Psoas muscle (tissue), 8 donors: ENCODE results near the gene MTG1. TPM values are rescaled to one million over a fixed set of nuclear protein-coding genes. Genes with fewer than 3 reads are reported as not detected.

Source experiments
- ATAC-seq, 4 donors: fragments of 200-7000 bp; cut with Tn5 transposase; one replicate each; pipeline ENCODE4 v1.9.1; 2020; ENCODE audit warnings: moderate library complexity in 3 of 4, mild to moderate bottlenecking in 2 of 4
- DNase-seq, 2 donors: peaks; one replicate each; pipeline ENCODE4 v3.0.0-alpha.2; 2020
- H3K27ac ChIP-seq: fragments of 200-600 bp; one replicate; pipeline ENCODE4 v1.8.0; 2022
- H3K27me3 ChIP-seq, 3 donors: fragments of 200-600 bp in 1 of 3; one replicate each; pipeline versions ENCODE4 v1.6.1 to v1.8.0; 2013 to 2022; ENCODE audit warnings: low read length in 2 of 3, mild to moderate bottlenecking in 2 of 3, moderate library complexity in 1 of 3; ENCODE audit not compliant: insufficient read depth in 3 of 3
- H3K36me3 ChIP-seq, 2 donors: fragments of 200-600 bp in 1 of 2; one replicate each; pipeline versions ENCODE4 v1.6.1 to v1.8.0; 2013 to 2022; ENCODE audit warnings: low read depth in 1 of 2, mild to moderate bottlenecking in 1 of 2, moderate library complexity in 1 of 2; ENCODE audit not compliant: insufficient read depth in 1 of 2
- H3K4me1 ChIP-seq: fragments of 200-600 bp; one replicate; pipeline ENCODE4 v1.8.0; 2022
- H3K4me3 ChIP-seq: fragments of 200-600 bp; one replicate; pipeline ENCODE4 v1.8.0; 2022; ENCODE audit warnings: mild to moderate bottlenecking
- H3K9me3 ChIP-seq: fragments of 200-600 bp; one replicate; pipeline ENCODE4 v1.8.0; 2022
- WGBS, 3 donors: extraction: QIAGEN DNeasy Blood & Tissue Kit; methylation state at CpG; one replicate each; pipeline versions ENCODE4 v1.1.6 to v1.1.7; 2013; 5-methylcytosine and 5-hydroxymethylcytosine counted together
- intact Hi-C, 2 donors: fragments of 100-400 bp; cut with DNase I; formaldehyde crosslinking; loops; one replicate each; pipeline versions ENCODE4 v1.11.0 to v1.14.2; 2022
- polyA plus RNA-seq, 3 donors: library from polyadenylated mRNA; stranded (reverse); fragments of 200-250 nt; gene quantifications; one replicate each; pipeline ENCODE4 v1.2.3, GENCODE V29; 2013
- total RNA-seq, 4 donors: library from RNA; stranded (reverse); fragmentation: NEBNext Ultra II Directional in 2 of 4; extraction: Animal tissue kit (Norgen Biotek cat#: 25700) in 2 of 4; gene quantifications; one replicate each; pipeline versions ENCODE4 v1.2.1 to v1.2.4, GENCODE V29; 2021 to 2023
- TF ChIP-seq, protein P1 (sequence below): fragments of 200-600 bp; IDR thresholded peaks from one replicate; pipeline ENCODE4 v1.8.0; 2022; ENCODE audit warnings: antibody characterized with exemption
- donor health status: healthy with polysubstance abuse.
- donor health status: DM: no; HTN: no; CAD: no; lungs with moderate emphysema.
- donor health status: Bipolar disorder and iron deficiency.
- donor health status: healthy.
- donor health status: DM: yes; HTN: yes; CAD: no.
- donor health status: DM: no; HTN: no; CAD: no.
- donor health status: DM: no; HTN: no; CAD: no.
- donor health status: DM: yes; HTN: yes; CAD: no.

MTG1 gene
- total and polyA plus RNA-seq, 7 donors: 22.7 to 67.1 (median 31.5) TPM

DNA sequence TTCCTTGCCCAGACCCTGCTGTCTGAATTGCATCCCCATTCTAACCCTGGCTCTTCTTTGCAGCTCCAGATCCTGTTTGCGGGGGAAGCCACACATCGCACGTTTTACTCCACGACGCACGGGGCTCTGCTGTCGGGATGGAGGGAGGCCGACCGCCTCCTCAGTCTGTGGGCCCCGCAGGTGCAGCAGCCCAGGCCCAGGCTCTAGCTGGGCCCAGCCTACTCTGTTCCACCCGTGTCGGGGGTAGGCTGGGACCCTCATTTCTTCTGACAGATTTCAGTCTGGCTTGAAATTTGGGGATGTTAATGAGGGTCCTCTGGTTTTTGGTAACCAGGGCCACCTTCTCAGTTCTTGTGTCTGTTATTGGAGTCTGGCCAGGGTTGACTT, 2.7 kb upstream of the MTG1 start:
- Histone ChIP-seq H3K36me3 (peaks cover 0 to 12% of the 10 kb centered on the region in 2 donors), H3K9me3 (no peaks in the 10 kb centered on the region), H3K27me3 (no peaks in the 10 kb centered on the region), H3K4me1 (peaks cover 8% of the 10 kb centered on the region), H3K4me3 (no peak overlapping the region), H3K27ac (no peak overlapping the region)
- intact Hi-C loops: loop anchor here in 1 of 2 donors (10.0 kb wide), 1 partner anchor 66 kb away; no protein-coding TSS in a partner anchor
- TF ChIP-seq, protein P1, sequence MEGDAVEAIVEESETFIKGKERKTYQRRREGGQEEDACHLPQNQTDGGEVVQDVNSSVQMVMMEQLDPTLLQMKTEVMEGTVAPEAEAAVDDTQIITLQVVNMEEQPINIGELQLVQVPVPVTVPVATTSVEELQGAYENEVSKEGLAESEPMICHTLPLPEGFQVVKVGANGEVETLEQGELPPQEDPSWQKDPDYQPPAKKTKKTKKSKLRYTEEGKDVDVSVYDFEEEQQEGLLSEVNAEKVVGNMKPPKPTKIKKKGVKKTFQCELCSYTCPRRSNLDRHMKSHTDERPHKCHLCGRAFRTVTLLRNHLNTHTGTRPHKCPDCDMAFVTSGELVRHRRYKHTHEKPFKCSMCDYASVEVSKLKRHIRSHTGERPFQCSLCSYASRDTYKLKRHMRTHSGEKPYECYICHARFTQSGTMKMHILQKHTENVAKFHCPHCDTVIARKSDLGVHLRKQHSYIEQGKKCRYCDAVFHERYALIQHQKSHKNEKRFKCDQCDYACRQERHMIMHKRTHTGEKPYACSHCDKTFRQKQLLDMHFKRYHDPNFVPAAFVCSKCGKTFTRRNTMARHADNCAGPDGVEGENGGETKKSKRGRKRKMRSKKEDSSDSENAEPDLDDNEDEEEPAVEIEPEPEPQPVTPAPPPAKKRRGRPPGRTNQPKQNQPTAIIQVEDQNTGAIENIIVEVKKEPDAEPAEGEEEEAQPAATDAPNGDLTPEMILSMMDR: no peak
- DNase-seq (no peak), ATAC-seq (no peak)
- WGBS, 3 donors: 92 to 93% (median 92%) methylated on average over 12 of the region's 12 CpGs

DNA sequence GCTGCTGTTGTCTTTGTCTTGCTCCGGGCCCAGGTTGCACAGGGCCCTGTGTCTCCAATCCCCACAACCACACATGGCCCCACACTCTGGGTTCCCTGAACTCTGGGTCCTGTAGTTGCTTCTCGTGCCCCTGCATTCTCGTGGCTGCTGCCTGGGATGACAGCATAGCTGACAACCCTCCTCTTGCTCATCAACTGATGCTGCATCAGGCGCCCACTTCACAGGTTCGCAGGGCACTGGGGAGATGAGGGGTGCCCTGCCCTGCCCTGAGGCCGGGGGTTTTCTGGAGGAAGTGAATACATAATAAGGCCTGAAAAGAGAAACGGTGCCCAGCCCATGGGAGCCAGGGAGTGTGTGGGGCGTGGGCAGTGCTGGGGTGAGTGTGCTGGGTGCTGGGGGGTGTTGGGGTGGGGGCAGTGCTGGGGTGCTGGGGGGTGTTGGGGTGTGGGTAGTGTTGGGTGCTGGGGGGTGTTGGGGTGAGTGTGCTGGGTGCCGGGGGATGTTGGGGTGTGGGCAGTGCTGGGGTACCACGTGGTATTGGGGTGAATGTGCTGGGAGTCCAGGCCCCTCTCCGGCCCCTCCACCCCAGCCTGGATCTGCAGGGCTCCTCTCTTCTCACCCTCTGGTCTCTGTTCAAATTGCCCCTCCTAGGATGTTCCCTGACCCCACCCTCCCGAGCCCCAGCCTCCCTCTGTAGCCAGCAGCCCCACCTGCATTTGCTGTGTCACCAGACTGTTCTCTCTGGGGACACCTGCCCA, 2.0 kb upstream of the MTG1 start:
- ATAC-seq (no peak), DNase-seq (no peak)
- peaks cover 0 to 19% of the 10 kb centered on the region in 2 donors for H3K36me3 ChIP-seq
- intact Hi-C loops: loop anchor here in 1 of 2 donors (10.0 kb wide), 1 partner anchor 67 kb away; no protein-coding TSS in a partner anchor
- H3K27ac ChIP-seq: no peak overlapping the region
- no peak overlapping the region for H3K4me3 ChIP-seq
- WGBS, 3 donors: 86 to 89% (median 88%) methylated on average over 9 to 12 of the region's 12 CpGs
- H3K4me1 ChIP-seq: peaks cover 8% of the 10 kb centered on the region
- H3K9me3 ChIP-seq: no peaks in the 10 kb centered on the region
- TF ChIP-seq, protein P1: no peak
- H3K27me3 ChIP-seq: no peaks in the 10 kb centered on the region

DNA sequence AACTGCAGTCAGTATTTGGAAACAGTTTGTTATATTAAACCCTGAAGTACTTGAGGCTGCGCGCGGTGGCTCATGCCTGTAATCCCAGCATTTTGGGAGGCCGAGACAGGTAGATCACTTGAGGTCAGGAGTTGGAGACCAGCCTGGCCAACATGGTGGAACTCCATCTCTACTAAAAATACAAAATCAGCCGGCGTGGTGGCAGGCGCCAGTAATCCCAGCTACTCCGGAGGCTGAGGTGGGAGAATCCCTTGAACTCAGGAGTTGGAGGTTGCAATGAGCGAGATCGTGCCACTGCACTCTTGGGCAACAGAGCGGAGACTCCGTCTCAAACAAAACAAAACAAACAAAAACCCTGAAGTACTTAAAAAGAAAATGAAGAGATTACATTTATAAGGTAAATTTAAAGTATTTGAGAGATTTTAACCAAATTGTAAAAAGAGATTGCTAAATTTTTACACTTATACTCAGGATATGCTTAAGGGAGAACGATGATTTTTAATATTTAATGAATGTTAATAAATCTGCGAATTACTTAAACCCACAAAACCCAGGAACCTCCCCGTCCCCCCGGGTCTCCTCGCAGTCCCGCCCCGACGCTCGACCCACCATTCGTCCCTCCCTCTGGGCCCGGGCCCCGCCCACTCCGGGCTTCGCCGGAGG, 425 bp upstream of the MTG1 start:
- Histone ChIP-seq H3K27me3 (no peaks in the 10 kb centered on the region), H3K27ac (peak overlapping the region; percentile 89), H3K4me1 (peaks cover 8% of the 10 kb centered on the region), H3K9me3 (no peaks in the 10 kb centered on the region), H3K36me3 (peaks cover 0 to 33% of the 10 kb centered on the region in 2 donors), H3K4me3 (peak overlapping the region; percentile 78)
- intact Hi-C loops: loop anchor here in 1 of 2 donors (10.0 kb wide), 1 partner anchor 69 kb away; no protein-coding TSS in a partner anchor
- ATAC-seq (no peak), DNase-seq (no peak)
- TF ChIP-seq, protein P1: no peak
- WGBS, 3 donors: 32 to 34% (median 33%) methylated on average over 27 of the region's 27 CpGs

DNA sequence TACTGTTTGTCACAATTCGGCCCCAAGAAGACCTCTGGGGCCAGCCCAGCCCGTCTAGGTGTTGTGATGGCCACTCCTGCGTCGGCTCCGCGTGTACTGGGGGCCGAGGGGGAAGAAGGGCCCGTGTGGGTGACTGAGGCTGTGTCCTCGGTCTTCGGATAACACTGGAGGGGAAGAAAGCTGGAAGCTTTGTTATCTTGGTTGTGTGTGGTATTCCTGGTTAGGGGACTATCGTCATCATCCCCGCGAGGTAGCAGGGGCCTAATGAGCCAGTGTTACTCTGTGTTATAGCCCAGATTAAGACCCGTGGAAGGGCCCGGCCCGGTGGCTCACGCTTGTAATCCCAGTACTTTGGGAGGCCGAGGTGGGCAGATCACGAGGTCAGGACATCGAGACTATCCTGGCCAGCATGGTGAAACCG, 854 bp downstream of the MTG1 start:
- Histone ChIP-seq H3K27me3 (no peaks in the 10 kb centered on the region), H3K4me3 (peak overlapping the region; percentile 78), H3K36me3 (peaks cover 6 to 46% of the 10 kb centered on the region in 2 donors), H3K9me3 (no peaks in the 10 kb centered on the region), H3K4me1 (peaks cover 8% of the 10 kb centered on the region), H3K27ac (peak overlapping the region; percentile 89)
- peak in 1 of 4 donors; percentile 3 for ATAC-seq
- TF ChIP-seq, protein P1: no peak
- 20 to 23% (median 23%) methylated on average over 21 of the region's 21 CpGs for WGBS, 3 donors
- intact Hi-C loops: loop anchor here in 1 of 2 donors (10.0 kb wide), 1 partner anchor 70 kb away; no protein-coding TSS in a partner anchor
- no peak for DNase-seq
